Keratinocyte (primary cell): ENCODE data around the gene LTBP2. TPM values are rescaled to one million over a fixed set of nuclear protein-coding genes. Genes with fewer than 3 reads are reported as not detected.

Experiments used
- DNase-seq: peaks from one replicate; pipeline ENCODE4 v3.0.0-alpha.2; 2011; ENCODE audit warnings: low read depth, missing footprints, low spot score
- FAIRE-seq: peaks from 2 replicates; lab custom pipeline; 2011; peaks lifted over from hg19 to GRCh38; lab: Jason Lieb, UNC
- H2AFZ ChIP-seq: 2 replicates; pipeline ENCODE4 v1.6.0; 2012; ENCODE audit warnings: low read length, control low read depth, inconsistent platforms; ENCODE audit not compliant: control insufficient read depth
- H3K27ac ChIP-seq: 2 replicates; pipeline ENCODE4 v1.5.1; 2011; ENCODE audit warnings: low read length; ENCODE audit not compliant: control insufficient read depth, insufficient read depth
- H3K27me3 ChIP-seq: 3 replicates; pipeline ENCODE4 v1.6.0; 2011; ENCODE audit warnings: low read length; ENCODE audit not compliant: control insufficient read depth, insufficient read depth; ENCODE audit errors: extremely low read depth
- H3K36me3 ChIP-seq, 2 experiments: 2 replicates in 1 of 2; 3 replicates in 1 of 2; pipeline ENCODE4 v1.5.1; 2011; ENCODE audit warnings: low read length in 2 of 2, mild to moderate bottlenecking in 1 of 2; ENCODE audit not compliant: control insufficient read depth in 2 of 2, insufficient read depth in 2 of 2; ENCODE audit errors: extremely low read depth in 1 of 2
- H3K4me1 ChIP-seq: 3 replicates; pipeline ENCODE4 v1.5.1; 2011; ENCODE audit warnings: low read length; ENCODE audit not compliant: control insufficient read depth, insufficient read depth; ENCODE audit errors: extremely low read depth
- H3K4me2 ChIP-seq: 3 replicates; pipeline ENCODE4 v1.6.0; 2011; ENCODE audit warnings: low read depth, low read length; ENCODE audit not compliant: control insufficient read depth, insufficient read depth; ENCODE audit errors: extremely low read depth
- H3K4me3 ChIP-seq, 3 experiments: fragments of 200-600 bp in 1 of 3; sonication (generic) in 1 of 3; 2 replicates in 2 of 3; 3 replicates in 1 of 3; pipeline ENCODE4 v1.5.1; 2011 to 2016; ENCODE audit warnings: low read length in 3 of 3, mild to moderate bottlenecking in 3 of 3, control low read depth in 2 of 3, inconsistent platforms in 1 of 3, low read depth in 1 of 3, mixed read lengths in 1 of 3, mixed run types in 1 of 3, moderate library complexity in 1 of 3; ENCODE audit not compliant: control insufficient read depth in 2 of 3, insufficient read depth in 2 of 3; ENCODE audit errors: extremely low read depth in 1 of 3
- H3K79me2 ChIP-seq: 2 replicates; pipeline ENCODE4 v1.6.0; 2012; ENCODE audit warnings: low read length; ENCODE audit not compliant: control insufficient read depth, insufficient read depth
- H3K9ac ChIP-seq: 3 replicates; pipeline ENCODE4 v1.6.0; 2011; ENCODE audit warnings: low read length; ENCODE audit not compliant: control insufficient read depth, insufficient read depth; ENCODE audit errors: extremely low read depth
- H3K9me1 ChIP-seq: 3 replicates; pipeline ENCODE4 v1.6.0; 2011; ENCODE audit warnings: low read length; ENCODE audit not compliant: control insufficient read depth, insufficient read depth; ENCODE audit errors: extremely low read depth
- H3K9me3 ChIP-seq: 2 replicates; pipeline ENCODE4 v1.5.1; 2012; ENCODE audit warnings: low read depth, low read length; ENCODE audit not compliant: control insufficient read depth
- H4K20me1 ChIP-seq: 3 replicates; pipeline ENCODE4 v1.6.0; 2011; ENCODE audit warnings: low read length; ENCODE audit not compliant: control insufficient read depth, insufficient read depth; ENCODE audit errors: extremely low read depth
- CTCF ChIP-seq, 3 experiments: IDR thresholded peaks in 1 of 3; conservative IDR thresholded peaks in 1 of 3; optimal IDR thresholded peaks in 1 of 3; 2 replicates in 2 of 3; 3 replicates in 1 of 3; pipeline versions ENCODE3 to v1.5.1; 2011; ENCODE audit warnings: low read length in 3 of 3, mild to moderate bottlenecking in 3 of 3, moderate library complexity in 2 of 3, control low read depth in 1 of 3, inconsistent platforms in 1 of 3; ENCODE audit not compliant: insufficient read depth in 2 of 3; ENCODE audit errors: extremely low read depth in 1 of 3
- EZH2 ChIP-seq: IDR thresholded peaks from one replicate; pipeline ENCODE4 v1.6.1; 2012; ENCODE audit warnings: inconsistent platforms, mild to moderate bottlenecking, low read length, moderate library complexity
- dilution Hi-C: fragments of 300-500 bp; cut with MboI; formaldehyde crosslinking; loops from one replicate; pipeline ENCODE4 v1.7.0; 2020; ENCODE audit warnings: low sequenced_read_pairs; ENCODE audit not compliant: extremely low pct_ligation_motif_present
- polyA plus RNA-seq, 5 experiments: library from polyadenylated mRNA; depleted of rRNA in 3 of 5; stranded (reverse) in 3 of 5; stranded (forward) in 1 of 5; unstranded in 1 of 5; fragments of >200 nt; gene quantifications; 1 replicate in 1 of 5; 2 replicates in 3 of 5; 3 replicates in 1 of 5; pipeline versions ENCODE4 v1.2.1 to v1.2.3, GENCODE V29; 2011 to 2012; ENCODE audit warnings: missing spikeins in 2 of 5, low read depth in 1 of 5, low replicate concordance in 1 of 5

The LTBP2 gene
- polyA plus RNA-seq, 1 donor (not counting 4 experiments of a cell fraction or from before 2014, with no cell fraction given): 23.9 TPM

DNA sequence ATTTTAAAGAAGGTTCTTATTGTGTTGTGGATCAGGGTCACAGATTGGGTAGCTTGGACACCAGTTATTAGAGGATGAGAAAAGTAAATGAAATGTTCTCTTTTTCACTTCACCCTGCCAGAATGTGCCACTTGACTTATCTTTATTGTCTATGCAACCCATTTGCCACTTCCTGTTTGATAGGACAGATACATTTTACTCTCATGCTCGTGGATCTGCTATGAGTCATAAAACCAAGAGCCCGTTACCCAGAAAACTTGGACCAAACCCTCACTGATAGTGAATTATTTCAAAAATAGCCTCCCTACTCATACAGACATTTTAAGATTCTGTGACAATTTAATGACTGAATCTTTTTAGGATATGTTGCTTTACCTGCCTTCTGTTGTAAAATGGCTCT is 116.7 kb downstream of the LTBP2 start:
- peaks cover 6 to 7% of the 10 kb centered on the region in 2 experiments for H3K36me3 ChIP-seq
- H2AFZ ChIP-seq: no peak overlapping the region
- no peak overlapping the region for H3K9ac ChIP-seq
- no peaks in the 10 kb centered on the region for H3K27me3 ChIP-seq
- no peaks in the 10 kb centered on the region for H3K9me1 ChIP-seq
- H3K4me1 ChIP-seq: peaks cover 14% of the 10 kb centered on the region
- no peaks in the 10 kb centered on the region for H4K20me1 ChIP-seq
- DNase-seq (no peak), FAIRE-seq (no peak)
- H3K4me3 ChIP-seq: no peak overlapping the region
- H3K9me3 ChIP-seq: no peaks in the 10 kb centered on the region
- TF ChIP-seq CTCF (optimal IDR thresholded peaks at IDR 0.05 in 1 of 3, IDR thresholded peaks at IDR 0.05 in 1 of 3, conservative IDR thresholded peaks at IDR 0.05 in 1 of 3; ENCODE audit: extremely low read depth in 1 of 3, insufficient read depth in 2 of 3, low read length in 3 of 3) (no peak), EZH2 (no peak)
- peak overlapping the region; percentile 89 for H3K4me2 ChIP-seq
- peaks cover 28% of the 10 kb centered on the region for H3K79me2 ChIP-seq
- dilution Hi-C loops: no loop called here
- H3K27ac ChIP-seq: no peak overlapping the region

DNA sequence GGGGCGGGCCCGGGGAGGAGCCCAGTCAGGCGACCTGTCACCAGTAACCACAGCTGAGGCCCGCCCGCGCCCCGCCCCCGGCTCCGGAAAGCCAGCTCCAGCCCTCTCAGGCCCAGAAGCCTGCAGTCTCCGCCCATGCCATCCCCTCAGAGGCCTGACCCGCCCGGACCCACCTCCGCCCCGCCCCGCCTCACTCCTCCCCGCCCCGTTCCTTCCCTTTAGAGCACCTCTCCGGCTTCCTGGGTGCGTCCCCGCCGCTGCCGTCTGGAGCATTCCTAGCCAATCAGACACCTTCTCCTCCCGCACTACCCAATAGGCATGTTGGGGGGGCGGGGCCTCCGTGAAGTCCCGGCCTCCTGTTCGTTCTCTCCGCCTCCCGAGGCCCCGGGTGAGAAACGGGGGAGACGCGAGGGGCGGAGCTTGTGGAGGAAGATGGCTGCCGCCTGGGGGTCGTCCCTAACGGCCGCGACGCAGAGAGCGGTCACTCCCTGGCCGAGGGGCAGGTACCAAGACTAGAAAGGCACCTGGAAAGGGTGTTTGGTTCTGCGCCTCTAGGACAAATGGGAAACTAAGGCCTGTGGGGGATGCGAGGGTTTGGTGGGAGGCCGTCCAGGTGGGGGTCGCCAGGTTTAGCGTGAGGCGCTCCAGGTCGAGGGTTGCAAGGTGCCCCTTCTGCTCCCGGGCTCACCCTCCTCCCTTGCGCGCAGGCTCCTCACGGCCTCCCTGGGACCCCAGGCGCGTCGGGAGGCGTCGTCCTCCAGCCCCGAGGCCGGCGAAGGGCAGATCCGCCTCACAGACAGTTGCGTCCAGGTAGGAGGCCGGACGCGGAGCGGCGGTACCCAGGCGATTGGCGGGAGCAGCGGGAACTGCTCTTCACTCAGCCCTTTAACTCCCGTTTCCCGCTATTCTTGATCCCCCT is 118.4 kb downstream of the LTBP2 start, which contains the start of gene ISCA2:
Gene ISCA2 (plus strand): TSS at position 423 of the 919 bp plus-strand sequence. CDS start 10 bp downstream, at position 433.
- FAIRE-seq (no peak), DNase-seq (peak; percentile 96)
- peaks cover 29% of the 10 kb centered on the region for H3K4me1 ChIP-seq
- H3K79me2 ChIP-seq: peaks cover 37% of the 10 kb centered on the region
- no peaks in the 10 kb centered on the region for H4K20me1 ChIP-seq
- dilution Hi-C loops: no loop called here
- H3K9ac ChIP-seq: peak within 1 kb of the TSS; percentile 89
- H3K9me1 ChIP-seq: no peaks in the 10 kb centered on the region
- no peaks in the 10 kb centered on the region for H3K9me3 ChIP-seq
- H3K4me2 ChIP-seq: peak within 1 kb of the TSS; percentile 100
- no peaks in the 10 kb centered on the region for H3K36me3 ChIP-seq
- TF ChIP-seq EZH2: no peak
- TF ChIP-seq CTCF (optimal IDR thresholded peaks at IDR 0.05 in 1 of 3, IDR thresholded peaks at IDR 0.05 in 1 of 3, conservative IDR thresholded peaks at IDR 0.05 in 1 of 3; ENCODE audit: extremely low read depth in 1 of 3, insufficient read depth in 2 of 3, low read length in 3 of 3): no peak
- peak within 1 kb of the TSS; percentile 99 for H2AFZ ChIP-seq
- H3K27ac ChIP-seq: peak within 1 kb of the TSS; percentile 82
- peak within 1 kb of the TSS; percentile 88 to 95 (median 92) for H3K4me3 ChIP-seq
- H3K27me3 ChIP-seq: no peaks in the 10 kb centered on the region
